WERI-Rb-1 (cell line): Measurements from ENCODE around the gene GNAQ.

Source experiments
- DNase-seq: peaks from one replicate; pipeline ENCODE4 v3.0.0-alpha.2; 2020
- H3K27ac ChIP-seq: fragments of 250-450 bp; sonication (Bioruptor Pico); 2 replicates; pipeline ENCODE4 v1.5.1; 2020; ENCODE audit warnings: mild to moderate bottlenecking, moderate library complexity
- H3K27me3 ChIP-seq: fragments of 250-450 bp; sonication (Bioruptor Pico); 2 replicates; pipeline ENCODE4 v1.5.1; 2021; ENCODE audit warnings: mild to moderate bottlenecking, low read depth, moderate library complexity; ENCODE audit not compliant: insufficient read depth, severe bottlenecking
- H3K36me3 ChIP-seq: fragments of 250-450 bp; sonication (Bioruptor Pico); 2 replicates; pipeline ENCODE4 v1.5.1; 2020; ENCODE audit warnings: mild to moderate bottlenecking, moderate library complexity
- H3K4me3 ChIP-seq: 2 replicates; pipeline ENCODE4 v1.5.1; 2011; ENCODE audit warnings: low read depth, mild to moderate bottlenecking, control low read depth, low read length
- H3K9me3 ChIP-seq: fragments of 250-450 bp; sonication (Bioruptor Pico); 2 replicates; pipeline ENCODE4 v1.5.1; 2021; ENCODE audit warnings: mild to moderate bottlenecking, moderate library complexity; ENCODE audit not compliant: severe bottlenecking
- CTCF ChIP-seq: IDR thresholded peaks from 2 replicates; pipeline ENCODE4 v1.5.1; 2011; ENCODE audit warnings: low read depth, mild to moderate bottlenecking, control low read depth, inconsistent platforms, low read length

The GNAQ gene

DNA sequence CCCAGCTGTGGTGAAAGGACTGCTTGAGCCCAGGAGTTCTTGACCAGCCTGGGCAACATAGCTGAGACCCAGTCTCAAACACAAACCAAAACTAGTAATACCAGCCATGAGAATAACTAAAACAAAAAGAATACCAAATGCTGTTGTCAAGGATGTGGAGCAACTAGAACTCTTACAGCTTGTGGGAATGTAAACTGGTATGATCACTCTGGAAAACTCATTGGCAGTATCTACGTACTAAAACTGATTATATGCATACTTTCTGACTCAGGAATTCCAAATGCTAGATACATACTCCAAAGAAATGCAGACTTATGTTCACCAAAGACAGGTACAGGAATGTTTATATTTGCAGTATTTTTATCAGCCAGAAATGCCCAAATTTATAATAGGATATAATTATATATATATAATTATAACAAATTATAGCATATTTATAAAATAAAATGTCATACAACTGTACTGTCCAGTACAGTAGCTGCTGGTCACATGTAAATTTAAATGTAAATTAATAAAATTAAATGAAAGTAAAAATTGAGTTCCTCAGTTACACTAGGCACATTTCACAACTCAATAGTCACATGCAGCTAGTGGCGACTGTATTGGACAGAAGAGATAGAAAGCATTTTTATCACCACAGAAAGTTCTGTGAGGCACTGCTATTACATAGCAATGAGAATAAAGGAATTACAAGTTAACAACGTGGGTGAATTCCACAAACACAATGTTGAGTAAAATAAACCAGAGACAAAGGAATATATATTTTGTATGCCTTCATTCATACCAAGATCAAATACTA lies 118.5 kb downstream of the GNAQ start:
- Histone ChIP-seq H3K36me3 (no peaks in the 10 kb centered on the region), H3K4me3 (no peak overlapping the region), H3K9me3 (no peaks in the 10 kb centered on the region), H3K27me3 (no peaks in the 10 kb centered on the region), H3K27ac (no peak overlapping the region)
- no peak for TF ChIP-seq CTCF
- DNase-seq = no peak

- Histone ChIP-seq H3K27ac (no peak overlapping the region), H3K9me3 (no peaks in the 10 kb centered on the region), H3K27me3 (no peaks in the 10 kb centered on the region), H3K36me3 (no peaks in the 10 kb centered on the region), H3K4me3 (no peak overlapping the region)
- no peak for TF ChIP-seq CTCF
- DNase-seq = no peak
Measured at GRCh38 chr9:77911928-77912327, 119.7 kb downstream of the GNAQ start.

GRCh38 chr9:77910194-77910621 lies 121.4 kb downstream of the GNAQ start:
- TF ChIP-seq CTCF = no peak
- Histone ChIP-seq H3K9me3 (no peaks in the 10 kb centered on the region), H3K27ac (no peak overlapping the region), H3K27me3 (no peaks in the 10 kb centered on the region), H3K4me3 (no peak overlapping the region), H3K36me3 (no peaks in the 10 kb centered on the region)
- DNase-seq = no peak

GRCh38 chr9:77909306-77909705 lies 122.3 kb downstream of the GNAQ start:
- no peak overlapping the region for H3K27ac ChIP-seq
- H3K4me3 ChIP-seq = no peak overlapping the region
- DNase-seq = no peak

DNA sequence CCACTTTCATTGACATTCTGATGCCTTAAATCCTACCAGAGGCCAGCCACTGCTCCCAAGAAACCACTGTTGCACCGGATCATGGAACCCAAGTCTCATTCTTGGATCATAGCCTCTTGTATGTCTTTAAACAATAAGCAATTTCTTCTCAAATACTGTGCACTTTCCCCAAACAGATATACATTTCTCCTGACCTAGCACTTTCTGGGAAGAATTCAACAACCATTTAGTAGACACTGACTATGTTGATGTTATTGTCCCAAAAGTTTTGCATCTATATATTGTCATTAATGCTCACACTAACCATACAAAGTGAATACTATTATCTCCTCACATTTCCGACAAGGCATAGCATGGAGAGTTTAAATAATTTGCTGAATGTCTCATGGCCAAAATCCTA lies 123.3 kb downstream of the GNAQ start:
- no peak for TF ChIP-seq CTCF
- H3K27ac ChIP-seq = no peak overlapping the region
- no peak overlapping the region for H3K4me3 ChIP-seq
- H3K9me3 ChIP-seq = no peaks in the 10 kb centered on the region
- no peak for DNase-seq
- H3K27me3 ChIP-seq = no peaks in the 10 kb centered on the region
- H3K36me3 ChIP-seq = no peaks in the 10 kb centered on the region

More at GRCh38 chr9:77909306-77909705, 122.3 kb downstream of the GNAQ start:
- Histone ChIP-seq H3K27me3 (no peaks in the 10 kb centered on the region), H3K9me3 (no peaks in the 10 kb centered on the region), H3K36me3 (no peaks in the 10 kb centered on the region)
- no peak for TF ChIP-seq CTCF

GRCh38 chr9:77907585-77907984 lies 124.0 kb downstream of the GNAQ start:
- no peaks in the 10 kb centered on the region for H3K36me3 ChIP-seq
- H3K9me3 ChIP-seq = no peaks in the 10 kb centered on the region
- no peak for DNase-seq
- H3K27ac ChIP-seq = no peak overlapping the region
- no peaks in the 10 kb centered on the region for H3K27me3 ChIP-seq
- no peak for TF ChIP-seq CTCF
- H3K4me3 ChIP-seq = no peak overlapping the region
